PFSK-1 (cell line): ENCODE results near the gene GPR161.

ENCODE experiments used
- FOXP2 ChIP-seq: optimal IDR thresholded peaks from 2 replicates; pipeline ENCODE3; 2011; ENCODE audit warnings: borderline replicate concordance, control low read depth, inconsistent platforms; ENCODE audit not compliant: insufficient read depth; ENCODE audit errors: extremely low read length, extremely low read depth
- POLR2AphosphoS5 ChIP-seq: IDR thresholded peaks from 2 replicates; pipeline ENCODE4 v1.6.1; 2012; ENCODE audit warnings: low read depth, mild to moderate bottlenecking, control low read depth, low read length, moderate library complexity
- SIN3A ChIP-seq: IDR thresholded peaks from 2 replicates; pipeline ENCODE4 v1.6.1; 2012; ENCODE audit warnings: mild to moderate bottlenecking, low read length, moderate library complexity, borderline replicate concordance; ENCODE audit not compliant: insufficient read depth
- TAF1 ChIP-seq: IDR thresholded peaks from 2 replicates; pipeline ENCODE4 v1.6.1; 2012; ENCODE audit warnings: low read length, control low read depth, borderline replicate concordance; ENCODE audit not compliant: insufficient read depth
- TF ChIP-seq, protein P1 (sequence below), 2 experiments: IDR thresholded peaks; 2 replicates each; pipeline versions ENCODE4 v1.6.1 to v1.8.0; 2011 to 2012; ENCODE audit warnings: low read depth in 2 of 2, low read length in 2 of 2, control low read depth in 1 of 2, inconsistent platforms in 1 of 2, mild to moderate bottlenecking in 1 of 2, moderate library complexity in 1 of 2; ENCODE audit not compliant: insufficient read depth in 1 of 2

GPR161 gene

DNA sequence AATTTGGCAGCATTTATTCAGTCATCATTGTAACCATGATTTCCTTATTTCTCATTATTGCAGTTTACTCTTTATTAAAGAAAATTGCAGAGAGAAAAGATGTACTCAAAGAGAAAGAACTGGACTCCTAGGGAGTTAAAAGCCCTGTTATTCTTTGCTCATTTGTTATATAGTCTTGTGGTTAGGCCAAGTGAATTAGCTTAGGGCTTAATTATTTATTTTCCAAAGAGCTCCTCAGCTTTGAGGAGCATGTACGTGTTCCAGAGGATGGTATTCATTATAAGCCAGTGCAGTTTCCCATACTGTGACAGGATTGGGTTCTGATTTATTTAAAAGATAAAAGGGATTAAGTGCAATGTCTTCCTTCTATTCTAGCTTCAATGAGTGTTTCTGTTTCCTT is 86.4 kb downstream of the GPR161 start:
- TF ChIP-seq FOXP2 (no peak), POLR2AphosphoS5 (no peak), SIN3A (no peak), TAF1 (no peak)
- TF ChIP-seq, protein P1, sequence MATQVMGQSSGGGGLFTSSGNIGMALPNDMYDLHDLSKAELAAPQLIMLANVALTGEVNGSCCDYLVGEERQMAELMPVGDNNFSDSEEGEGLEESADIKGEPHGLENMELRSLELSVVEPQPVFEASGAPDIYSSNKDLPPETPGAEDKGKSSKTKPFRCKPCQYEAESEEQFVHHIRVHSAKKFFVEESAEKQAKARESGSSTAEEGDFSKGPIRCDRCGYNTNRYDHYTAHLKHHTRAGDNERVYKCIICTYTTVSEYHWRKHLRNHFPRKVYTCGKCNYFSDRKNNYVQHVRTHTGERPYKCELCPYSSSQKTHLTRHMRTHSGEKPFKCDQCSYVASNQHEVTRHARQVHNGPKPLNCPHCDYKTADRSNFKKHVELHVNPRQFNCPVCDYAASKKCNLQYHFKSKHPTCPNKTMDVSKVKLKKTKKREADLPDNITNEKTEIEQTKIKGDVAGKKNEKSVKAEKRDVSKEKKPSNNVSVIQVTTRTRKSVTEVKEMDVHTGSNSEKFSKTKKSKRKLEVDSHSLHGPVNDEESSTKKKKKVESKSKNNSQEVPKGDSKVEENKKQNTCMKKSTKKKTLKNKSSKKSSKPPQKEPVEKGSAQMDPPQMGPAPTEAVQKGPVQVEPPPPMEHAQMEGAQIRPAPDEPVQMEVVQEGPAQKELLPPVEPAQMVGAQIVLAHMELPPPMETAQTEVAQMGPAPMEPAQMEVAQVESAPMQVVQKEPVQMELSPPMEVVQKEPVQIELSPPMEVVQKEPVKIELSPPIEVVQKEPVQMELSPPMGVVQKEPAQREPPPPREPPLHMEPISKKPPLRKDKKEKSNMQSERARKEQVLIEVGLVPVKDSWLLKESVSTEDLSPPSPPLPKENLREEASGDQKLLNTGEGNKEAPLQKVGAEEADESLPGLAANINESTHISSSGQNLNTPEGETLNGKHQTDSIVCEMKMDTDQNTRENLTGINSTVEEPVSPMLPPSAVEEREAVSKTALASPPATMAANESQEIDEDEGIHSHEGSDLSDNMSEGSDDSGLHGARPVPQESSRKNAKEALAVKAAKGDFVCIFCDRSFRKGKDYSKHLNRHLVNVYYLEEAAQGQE (IDR thresholded peaks at IDR 0.05; ENCODE audit: insufficient read depth in 1 of 2, low read depth in 2 of 2, low read length in 2 of 2), result no peak

DNA sequence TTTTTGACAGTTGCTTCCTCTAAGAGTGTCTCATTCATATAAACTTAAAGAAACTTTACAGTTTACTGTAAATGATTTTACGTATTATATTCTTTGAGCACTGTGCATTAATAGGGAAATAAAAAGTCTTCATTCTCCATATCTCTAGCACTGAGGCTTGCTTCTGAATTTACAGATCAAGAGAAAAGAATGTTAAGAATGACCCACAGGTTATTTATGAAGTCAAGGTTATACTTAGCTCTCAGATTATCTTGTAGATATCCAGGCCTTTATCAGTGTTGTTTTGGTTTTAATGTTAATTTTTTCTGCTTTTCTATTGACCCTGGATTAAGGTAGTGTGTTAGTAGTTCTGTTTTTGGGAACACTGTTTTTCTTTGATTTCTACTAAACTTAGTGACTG is 91.4 kb downstream of the GPR161 start:
- TF ChIP-seq, protein P1 (IDR thresholded peaks at IDR 0.05; ENCODE audit: insufficient read depth in 1 of 2, low read depth in 2 of 2, low read length in 2 of 2), result no peak
- no peak for TF ChIP-seq SIN3A
- no peak for TF ChIP-seq POLR2AphosphoS5
- TF ChIP-seq TAF1, result no peak
- no peak for TF ChIP-seq FOXP2

DNA sequence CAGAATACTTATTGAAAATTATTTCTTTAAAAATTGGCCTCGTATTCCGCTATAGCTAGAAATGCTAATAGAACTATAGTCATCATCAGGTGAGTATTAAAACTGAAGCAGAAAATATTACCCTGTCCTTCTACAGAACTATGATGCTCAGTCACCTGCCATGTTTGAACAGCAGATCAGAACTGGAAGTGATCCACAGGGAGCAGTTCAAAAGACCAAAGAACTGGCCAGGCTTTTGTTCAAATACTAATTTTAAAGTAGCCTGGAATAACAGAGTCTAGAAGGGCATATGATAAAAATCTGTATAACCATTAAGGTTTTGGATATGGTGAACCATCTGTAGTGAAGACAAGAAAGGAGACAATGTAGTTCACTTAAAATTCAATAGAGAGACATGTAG is 94.4 kb downstream of the GPR161 start:
- TF ChIP-seq, protein P1 (IDR thresholded peaks at IDR 0.05; ENCODE audit: insufficient read depth in 1 of 2, low read depth in 2 of 2, low read length in 2 of 2), result no peak
- no peak for TF ChIP-seq TAF1
- no peak for TF ChIP-seq FOXP2
- TF ChIP-seq SIN3A, result no peak
- TF ChIP-seq POLR2AphosphoS5, result no peak

DNA sequence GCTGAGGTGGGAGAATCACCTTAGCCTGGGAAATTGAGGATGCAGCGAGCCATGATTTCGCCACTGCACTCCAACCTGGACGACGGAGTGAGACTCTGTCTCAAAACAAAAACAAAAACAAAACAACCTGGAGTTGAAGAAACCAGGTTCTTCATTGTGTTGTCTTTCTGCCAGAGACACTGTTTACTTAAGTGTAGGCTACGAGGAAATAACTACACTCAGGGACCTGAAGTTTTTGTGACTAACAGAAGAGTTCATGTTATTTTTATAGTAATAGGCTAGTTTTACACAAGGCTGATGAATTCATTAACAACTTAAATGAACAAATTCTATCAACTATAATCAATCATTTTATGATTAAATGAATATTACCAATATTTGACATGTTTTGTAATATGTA is 101.4 kb downstream of the GPR161 start:
- no peak for TF ChIP-seq SIN3A
- TF ChIP-seq TAF1, result no peak
- no peak for TF ChIP-seq FOXP2
- no peak for TF ChIP-seq POLR2AphosphoS5
- TF ChIP-seq, protein P1 (IDR thresholded peaks at IDR 0.05; ENCODE audit: insufficient read depth in 1 of 2, low read depth in 2 of 2, low read length in 2 of 2), result no peak

DNA sequence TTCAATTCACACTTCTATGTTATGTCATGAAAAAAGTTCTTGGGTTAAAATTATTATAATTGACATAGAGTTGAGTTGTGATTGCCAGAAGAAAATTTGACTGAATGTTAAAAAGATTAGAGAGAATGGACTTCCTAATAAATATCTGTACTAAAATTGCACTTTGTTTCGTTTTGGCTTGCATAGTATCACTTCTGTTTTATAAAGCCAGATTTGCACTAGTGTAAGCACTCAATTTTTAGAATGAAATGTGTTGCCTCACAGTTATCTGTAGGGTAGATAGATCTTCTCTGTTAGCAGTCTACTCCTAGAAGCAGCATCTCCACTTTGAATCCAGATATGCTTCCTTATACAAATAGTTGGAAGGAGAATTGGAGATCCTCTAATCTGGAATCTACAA is 104.7 kb downstream of the GPR161 start:
- TF ChIP-seq TAF1 (no peak), FOXP2 (no peak), POLR2AphosphoS5 (no peak), SIN3A (no peak)
- TF ChIP-seq, protein P1 (IDR thresholded peaks at IDR 0.05; ENCODE audit: insufficient read depth in 1 of 2, low read depth in 2 of 2, low read length in 2 of 2), result no peak
